LNCAP (cell line): ENCODE data around the gene TTLL5.

Source experiments
- CTCF ChIP-seq: fragments of 450-650 bp; IDR thresholded peaks from 2 replicates; pipeline ENCODE4 v1.5.1; 2017; ENCODE audit warnings: mild to moderate bottlenecking

TTLL5 gene

GRCh38 chr14:75979648-75980565, 318.9 kb downstream of the TTLL5 start:
- TF ChIP-seq CTCF = no peak

GRCh38 chr14:75980856-75981255, 319.8 kb downstream of the TTLL5 start:
- no peak for TF ChIP-seq CTCF

GRCh38 chr14:75981426-75982265, 320.6 kb downstream of the TTLL5 start, which contains the start of gene TGFB3:
TGFB3 (minus strand) TSS chr14:75981995; CDS start chr14:75980893, 1,102 bp downstream.
- no peak for TF ChIP-seq CTCF

- TF ChIP-seq CTCF = peak; percentile 69
Measured at GRCh38 chr14:75982266-75983018, 321.4 kb downstream of the TTLL5 start.

GRCh38 chr14:75983019-75983358, 321.9 kb downstream of the TTLL5 start:
- TF ChIP-seq CTCF = no peak

GRCh38 chr14:75984674-75985073, 323.6 kb downstream of the TTLL5 start:
- TF ChIP-seq CTCF = no peak
